Epithelial cell of proximal tubule (primary cell): ENCODE results near the gene LY6G5B. TPM values are rescaled to one million over a fixed set of nuclear protein-coding genes. Genes with fewer than 3 reads are reported as not detected.

Source experiments
- DNase-seq: peaks from one replicate; pipeline ENCODE4 v3.0.0-alpha.2; 2011; ENCODE audit warnings: low read depth
- H3K4me3 ChIP-seq: 2 replicates; pipeline ENCODE4 v1.5.1; 2011; ENCODE audit warnings: low read depth, mild to moderate bottlenecking, low read length
- total RNA-seq: library from RNA; depleted of rRNA; stranded (reverse); fragments of >200 nt; gene quantifications from 2 replicates; pipeline ENCODE4 v1.2.3, GENCODE V29; 2015
- TF ChIP-seq, protein P1 (sequence below): conservative IDR thresholded peaks from 2 replicates; pipeline ENCODE4 v1.5.1; 2012; ENCODE audit warnings: low read depth, mild to moderate bottlenecking, low read length

Gene LY6G5B
- total RNA-seq, 1 donor from 2014 or later: 4.0 TPM

GRCh38 chr6:31658983-31659648 is 10.7 kb upstream of the LY6G5B start:
- peak overlapping the region; percentile 85 for H3K4me3 ChIP-seq
- TF ChIP-seq, protein P1, sequence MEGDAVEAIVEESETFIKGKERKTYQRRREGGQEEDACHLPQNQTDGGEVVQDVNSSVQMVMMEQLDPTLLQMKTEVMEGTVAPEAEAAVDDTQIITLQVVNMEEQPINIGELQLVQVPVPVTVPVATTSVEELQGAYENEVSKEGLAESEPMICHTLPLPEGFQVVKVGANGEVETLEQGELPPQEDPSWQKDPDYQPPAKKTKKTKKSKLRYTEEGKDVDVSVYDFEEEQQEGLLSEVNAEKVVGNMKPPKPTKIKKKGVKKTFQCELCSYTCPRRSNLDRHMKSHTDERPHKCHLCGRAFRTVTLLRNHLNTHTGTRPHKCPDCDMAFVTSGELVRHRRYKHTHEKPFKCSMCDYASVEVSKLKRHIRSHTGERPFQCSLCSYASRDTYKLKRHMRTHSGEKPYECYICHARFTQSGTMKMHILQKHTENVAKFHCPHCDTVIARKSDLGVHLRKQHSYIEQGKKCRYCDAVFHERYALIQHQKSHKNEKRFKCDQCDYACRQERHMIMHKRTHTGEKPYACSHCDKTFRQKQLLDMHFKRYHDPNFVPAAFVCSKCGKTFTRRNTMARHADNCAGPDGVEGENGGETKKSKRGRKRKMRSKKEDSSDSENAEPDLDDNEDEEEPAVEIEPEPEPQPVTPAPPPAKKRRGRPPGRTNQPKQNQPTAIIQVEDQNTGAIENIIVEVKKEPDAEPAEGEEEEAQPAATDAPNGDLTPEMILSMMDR: no peak
- no peak for DNase-seq

DNA sequence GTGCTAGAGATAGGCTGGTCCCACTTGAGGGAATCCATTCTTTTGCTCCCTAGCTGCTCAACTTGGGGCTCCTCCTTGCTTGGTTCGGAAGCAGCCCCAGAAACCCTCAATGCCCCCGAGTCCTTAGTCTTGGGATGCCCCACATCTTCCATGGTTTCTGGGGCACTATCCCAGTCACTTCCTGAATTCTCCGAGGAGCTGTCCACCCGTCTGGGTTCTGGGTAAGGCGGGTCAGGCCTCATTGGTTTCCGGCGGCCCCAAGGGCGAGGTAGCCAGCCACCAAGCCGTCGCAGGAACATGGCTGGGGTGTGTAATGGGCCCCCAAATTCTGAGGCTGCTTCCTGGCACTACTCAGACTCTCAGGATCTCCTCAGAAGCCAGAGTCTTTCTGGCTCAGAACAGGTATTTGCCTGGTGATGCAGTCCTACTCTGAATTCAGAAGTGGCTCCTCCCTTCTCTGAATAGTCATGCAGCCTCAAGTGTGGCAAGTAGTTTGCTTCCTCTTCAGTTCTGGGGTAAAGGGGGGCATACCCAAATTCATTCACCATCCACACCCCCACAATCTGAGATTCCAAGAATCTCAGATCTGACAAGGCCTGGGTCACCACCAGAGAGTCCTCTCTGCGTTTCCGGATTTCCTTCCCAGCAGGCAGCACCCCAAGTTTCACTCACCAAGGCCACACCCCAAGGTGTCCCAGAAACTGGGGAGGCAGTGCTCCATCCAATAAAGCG is 10.0 kb upstream of the LY6G5B start:
- H3K4me3 ChIP-seq: peak overlapping the region; percentile 85
- DNase-seq: no peak
- TF ChIP-seq, protein P1: no peak

- H3K4me3 ChIP-seq: peak within 1 kb of the TSS; percentile 85
- DNase-seq: no peak
- TF ChIP-seq, protein P1: no peak
These were observed 9.2 kb upstream of the LY6G5B start, which contains the start of gene C6orf47 for GRCh38 chr6:31660381-31661261. Gene C6orf47 (minus strand): TSS chr6:31660778. CDS start chr6:31659947, 831 bp downstream.

- TF ChIP-seq, protein P1: no peak
- no peak for DNase-seq
- H3K4me3 ChIP-seq: peak overlapping the region; percentile 85
These were observed 8.3 kb upstream of the LY6G5B start for GRCh38 chr6:31661262-31662123.

DNA sequence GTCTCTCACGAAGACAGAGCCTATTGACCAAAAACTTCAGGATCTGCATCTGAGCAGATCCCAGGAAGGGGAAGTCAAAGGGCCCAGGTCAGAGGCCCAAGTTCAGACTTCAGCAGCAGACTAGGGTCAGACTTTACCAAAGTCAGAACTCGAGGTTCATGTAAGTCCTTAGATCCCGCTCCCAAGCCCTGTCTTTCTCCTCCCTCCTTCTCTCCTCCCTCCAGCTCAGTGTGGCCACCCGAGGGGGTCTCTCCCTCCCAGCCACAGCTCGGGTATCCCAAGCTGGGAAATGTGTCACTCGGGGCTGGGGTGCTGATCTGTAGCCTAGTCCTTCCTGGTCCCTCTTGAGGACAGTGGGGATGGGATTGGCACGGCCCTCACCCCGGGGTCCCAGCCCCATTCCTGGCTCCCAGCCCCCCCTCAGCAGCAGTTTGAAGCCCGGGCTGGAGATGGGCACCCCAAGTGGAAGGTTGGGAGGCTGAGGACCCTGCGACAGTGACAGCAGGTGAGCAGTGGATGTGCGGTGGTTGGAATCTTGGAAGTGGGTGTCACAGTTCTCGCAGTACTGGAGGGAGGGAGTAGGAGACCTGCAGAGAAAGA is 7.6 kb upstream of the LY6G5B start:
- no peak for DNase-seq
- TF ChIP-seq, protein P1: no peak
- H3K4me3 ChIP-seq: no peak overlapping the region
